Activated naive CD4-positive, alpha-beta T cell treated with anti-CD3 and anti-CD28 coated beads, Interleukin-2, amount 50 U/mL, for 24 hours (primary cell): Measurements from ENCODE around the gene CFAP45.
"Not testable (repeated sequence)": the region's sequence is repeated elsewhere in the genome, so short reads cannot be mapped to it uniquely, and the experiment has no call there.

ENCODE experiments used
- H3K27ac Mint-ChIP-seq: one replicate; pipeline ENCODE4 v1.8.0; 2021; ENCODE audit warnings: mild to moderate bottlenecking, mixed read lengths
- H3K27me3 Mint-ChIP-seq: one replicate; pipeline ENCODE4 v1.8.0; 2021; ENCODE audit warnings: mixed read lengths
- H3K36me3 Mint-ChIP-seq: one replicate; pipeline ENCODE4 v1.8.0; 2021; ENCODE audit warnings: mixed read lengths
- H3K4me1 Mint-ChIP-seq: one replicate; pipeline ENCODE4 v1.8.0; 2021; ENCODE audit warnings: mixed read lengths
- H3K4me3 Mint-ChIP-seq: one replicate; pipeline ENCODE4 v1.8.0; 2021; ENCODE audit warnings: mild to moderate bottlenecking, mixed read lengths
- H3K9me3 Mint-ChIP-seq: one replicate; pipeline ENCODE4 v1.8.0; 2021; ENCODE audit warnings: mixed read lengths

The CFAP45 gene

DNA sequence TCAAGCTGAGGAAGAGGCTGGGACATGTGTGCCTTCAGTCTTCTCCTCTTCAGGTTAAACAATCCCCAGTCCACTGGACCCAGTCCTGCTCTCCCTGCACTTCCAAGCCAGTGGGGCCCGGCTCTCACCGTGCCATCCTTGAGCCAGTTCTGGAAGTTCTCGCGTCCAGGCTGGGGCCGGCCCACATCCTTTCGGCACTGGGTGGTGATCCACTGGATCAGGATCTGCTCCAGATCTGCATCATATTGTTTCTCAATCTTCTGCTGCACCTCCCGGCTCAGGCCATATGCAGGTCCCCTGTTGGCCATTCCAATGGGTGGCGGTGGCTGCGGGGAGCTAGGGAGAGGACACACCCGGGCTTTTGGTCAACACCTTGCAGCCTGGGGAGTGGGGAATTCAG is 20.2 kb upstream of the CFAP45 start:
- peaks cover 11% of the 10 kb centered on the region for H3K36me3 Mint-ChIP-seq
- peak overlapping the region; percentile 23 for H3K27ac Mint-ChIP-seq
- peaks cover 69% of the 10 kb centered on the region for H3K4me1 Mint-ChIP-seq
- H3K4me3 Mint-ChIP-seq: no peak overlapping the region
- no peaks in the 10 kb centered on the region for H3K27me3 Mint-ChIP-seq
- no peaks in the 10 kb centered on the region for H3K9me3 Mint-ChIP-seq

DNA sequence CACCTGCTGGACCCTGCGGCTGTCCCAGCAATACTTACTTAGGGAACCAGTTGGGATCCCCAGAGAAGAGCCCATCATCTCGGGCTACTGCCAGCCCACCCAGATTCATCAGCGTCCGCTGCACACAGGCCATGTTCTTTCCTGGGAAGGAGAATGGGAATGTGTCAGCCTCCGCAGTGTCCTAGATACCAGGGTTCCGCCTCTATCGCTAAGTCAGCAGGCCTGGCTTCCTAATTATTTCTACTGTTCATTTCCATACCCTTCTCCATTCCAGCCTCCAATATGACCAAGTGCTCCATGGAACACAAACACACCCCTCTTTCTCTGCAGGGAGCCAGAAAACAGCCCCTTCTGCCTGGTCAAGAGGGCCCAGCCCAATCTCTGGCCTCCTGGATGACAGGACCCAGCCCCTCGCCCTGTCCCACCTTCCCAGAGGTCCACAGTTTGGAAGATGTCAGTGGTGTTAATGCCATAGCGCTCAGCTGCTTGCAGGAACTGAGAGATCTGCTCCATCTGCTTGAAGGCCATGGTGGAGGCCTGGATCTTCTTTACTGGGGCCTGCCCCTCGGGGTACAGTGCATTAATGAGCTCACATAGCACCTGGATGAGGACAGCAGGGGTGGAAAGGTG is 19.4 kb upstream of the CFAP45 start:
- peaks cover 13% of the 10 kb centered on the region for H3K36me3 Mint-ChIP-seq
- peak overlapping the region; percentile 23 for H3K27ac Mint-ChIP-seq
- H3K4me1 Mint-ChIP-seq: peaks cover 78% of the 10 kb centered on the region

DNA sequence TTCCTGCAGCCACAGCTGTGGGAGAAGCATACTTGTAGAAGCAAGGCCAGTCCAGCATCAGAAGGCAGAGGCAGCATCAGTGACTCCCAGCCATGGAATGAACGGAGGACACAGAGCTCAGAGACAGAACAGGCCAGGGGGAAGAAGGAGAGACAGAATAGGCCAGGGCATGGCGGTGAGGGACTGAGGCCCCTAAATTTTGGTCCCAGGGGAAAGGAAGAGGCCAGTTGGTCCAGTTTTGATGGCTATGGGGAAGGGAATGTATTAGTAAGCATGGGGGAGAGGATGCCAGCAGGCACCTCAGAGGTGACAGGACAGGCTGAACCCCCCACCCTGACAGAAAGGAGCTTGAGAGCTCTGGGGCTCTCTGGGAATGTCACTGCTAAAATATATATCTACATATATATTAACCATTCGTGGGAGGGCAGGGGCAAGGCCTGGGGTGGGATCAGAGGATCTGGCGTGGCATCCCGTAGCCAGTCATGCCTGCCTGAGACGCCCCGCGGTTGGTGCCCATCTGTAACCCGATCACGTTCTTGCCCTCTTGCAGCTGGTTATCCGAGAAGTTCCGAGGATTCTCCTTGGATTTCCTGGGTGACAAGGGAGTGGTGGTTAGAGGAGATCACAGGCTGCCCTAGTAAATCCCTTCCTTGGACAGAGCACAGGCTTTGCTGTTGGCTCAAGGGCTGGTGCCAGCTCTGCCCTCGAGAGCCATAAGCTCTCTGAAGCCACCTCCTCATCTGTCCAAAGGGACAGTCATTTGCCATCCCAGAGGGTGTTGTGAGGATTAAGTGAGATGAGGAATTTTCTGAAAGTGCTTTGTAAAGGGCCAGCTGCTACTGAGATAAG is 18.6 kb upstream of the CFAP45 start:
- H3K27me3 Mint-ChIP-seq: no peaks in the 10 kb centered on the region
- H3K36me3 Mint-ChIP-seq: peaks cover 13% of the 10 kb centered on the region
- no peak overlapping the region for H3K4me3 Mint-ChIP-seq
- H3K9me3 Mint-ChIP-seq: no peaks in the 10 kb centered on the region
- peak overlapping the region; percentile 83 for H3K27ac Mint-ChIP-seq
- H3K4me1 Mint-ChIP-seq: peaks cover 79% of the 10 kb centered on the region

More for the DNA sequence above, 19.4 kb upstream of the CFAP45 start:
- Mint-ChIP-seq H3K4me3 (peak overlapping the region; percentile 23), H3K9me3 (no peaks in the 10 kb centered on the region), H3K27me3 (no peaks in the 10 kb centered on the region)

DNA sequence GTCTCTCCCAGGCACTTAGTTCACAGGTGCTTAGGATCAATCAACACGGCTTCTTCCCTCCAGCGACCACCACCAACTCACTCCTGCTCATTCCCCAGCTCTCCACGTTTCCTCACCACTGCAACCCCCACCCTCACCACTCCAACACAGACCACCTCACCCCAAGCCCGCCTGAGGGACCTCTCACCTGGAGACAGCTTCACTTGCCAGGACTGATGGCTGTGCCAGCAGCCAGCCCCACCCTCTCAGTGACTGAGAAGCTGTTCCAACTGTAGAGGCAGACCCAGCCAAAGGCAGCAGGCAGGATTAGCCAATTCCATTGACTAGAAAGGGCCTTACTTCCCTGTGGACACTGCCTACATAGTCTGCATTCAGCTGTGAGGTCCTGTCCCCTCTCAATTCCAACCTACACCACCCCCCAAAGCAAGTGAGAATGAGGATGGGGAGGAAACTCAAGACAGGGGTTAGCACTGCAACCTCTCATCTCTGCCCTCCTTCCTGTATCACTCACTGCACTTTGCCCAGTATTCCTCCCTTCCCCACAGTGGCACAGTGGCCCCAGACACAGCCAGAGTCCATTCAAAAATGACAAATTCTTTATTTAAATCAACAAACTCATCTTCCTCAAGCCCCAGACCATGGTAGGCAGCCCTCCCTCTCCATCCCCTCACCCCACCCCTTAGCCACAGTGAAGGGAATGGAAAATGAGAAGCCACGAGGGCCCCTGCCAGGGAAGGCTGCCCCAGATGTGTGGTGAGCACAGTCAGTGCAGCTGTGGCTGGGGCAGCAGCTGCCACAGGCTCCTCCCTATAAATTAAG is 17.8 kb upstream of the CFAP45 start:
- Mint-ChIP-seq H3K36me3 (peaks cover 13% of the 10 kb centered on the region), H3K4me1 (peaks cover 79% of the 10 kb centered on the region), H3K27ac (peak overlapping the region; percentile 83), H3K9me3 (no peaks in the 10 kb centered on the region), H3K27me3 (no peaks in the 10 kb centered on the region), H3K4me3 (no peak overlapping the region)

DNA sequence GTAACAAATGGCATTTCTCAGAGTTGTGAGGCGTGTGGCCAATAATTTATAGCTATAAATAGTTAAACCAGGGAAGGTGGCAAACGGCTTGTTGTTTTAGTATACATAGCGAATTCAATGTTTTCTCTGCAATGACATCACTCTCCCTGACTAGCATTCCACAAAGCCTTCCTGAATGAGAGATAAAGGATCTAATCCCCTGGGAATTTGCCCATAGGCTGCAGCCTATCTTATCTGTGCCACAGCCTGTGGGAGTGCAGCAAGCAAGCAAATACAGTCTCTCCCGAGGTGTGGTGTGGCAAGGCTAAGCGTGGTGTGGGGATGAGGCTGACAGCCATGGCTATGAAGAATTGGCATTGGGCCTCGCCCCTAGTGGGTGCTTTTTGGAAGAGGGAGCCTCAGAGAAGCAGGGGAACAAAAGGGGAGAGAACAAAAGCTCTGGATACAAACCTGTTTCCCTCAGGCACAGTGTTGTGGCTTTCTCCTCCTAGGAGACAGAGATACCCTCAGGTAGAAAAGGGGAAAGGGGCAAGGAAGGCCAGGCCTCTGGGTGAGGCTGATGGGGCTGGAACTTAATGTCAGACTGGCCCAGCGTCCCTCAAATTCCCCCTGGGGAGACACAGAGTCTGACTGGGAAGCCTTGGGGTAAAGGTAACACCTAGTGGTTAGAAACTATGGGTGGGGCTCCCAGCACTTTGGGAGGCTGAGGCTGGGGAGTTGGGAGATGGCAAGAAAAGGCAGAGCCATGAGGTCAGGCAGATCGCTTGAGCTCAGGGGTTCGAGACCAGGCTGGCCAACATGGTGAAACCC is 16.5 kb upstream of the CFAP45 start:
- Mint-ChIP-seq H3K4me1 (peaks cover 79% of the 10 kb centered on the region), H3K27me3 (no peaks in the 10 kb centered on the region), H3K9me3 (no peaks in the 10 kb centered on the region), H3K4me3 (no peak overlapping the region), H3K36me3 (peaks cover 13% of the 10 kb centered on the region), H3K27ac (peak overlapping the region; percentile 8)

DNA sequence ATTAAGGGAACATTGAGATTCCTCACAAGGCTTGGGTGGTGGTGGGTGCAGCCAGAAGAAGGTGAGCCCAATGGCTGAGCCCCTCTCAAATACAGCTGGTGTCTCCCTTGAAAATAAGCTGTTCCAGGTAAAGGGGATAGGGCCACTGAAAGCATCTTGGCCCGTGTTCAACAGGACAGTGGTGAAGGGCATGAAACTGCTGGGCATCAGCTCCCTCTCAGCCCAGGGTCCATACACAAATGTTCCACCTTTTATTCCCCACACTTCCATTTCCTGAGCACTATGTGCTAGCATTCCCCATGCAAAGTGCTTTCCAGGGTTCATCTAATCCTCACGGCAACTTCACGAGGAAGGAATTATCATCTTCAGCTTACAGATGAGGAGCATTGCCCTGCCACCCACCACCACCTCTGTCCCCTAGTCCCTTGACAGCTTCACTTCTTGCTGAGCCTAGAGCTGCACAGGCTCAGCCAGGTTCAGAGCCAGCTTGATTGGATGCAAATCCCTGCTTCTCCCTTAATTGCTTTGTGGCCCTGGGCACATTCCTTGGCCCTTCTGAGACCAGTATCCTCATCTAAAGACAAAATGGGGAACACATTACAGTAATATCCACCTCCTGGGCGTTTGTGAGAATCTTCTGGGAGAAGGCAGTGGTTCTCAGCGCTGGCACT is 15.7 kb upstream of the CFAP45 start:
- peaks cover 9% of the 10 kb centered on the region for H3K36me3 Mint-ChIP-seq
- no peaks in the 10 kb centered on the region for H3K9me3 Mint-ChIP-seq
- H3K4me3 Mint-ChIP-seq: no peak overlapping the region
- H3K27me3 Mint-ChIP-seq: no peaks in the 10 kb centered on the region
- H3K4me1 Mint-ChIP-seq: peaks cover 79% of the 10 kb centered on the region
- H3K27ac Mint-ChIP-seq: peak overlapping the region; percentile 31

DNA sequence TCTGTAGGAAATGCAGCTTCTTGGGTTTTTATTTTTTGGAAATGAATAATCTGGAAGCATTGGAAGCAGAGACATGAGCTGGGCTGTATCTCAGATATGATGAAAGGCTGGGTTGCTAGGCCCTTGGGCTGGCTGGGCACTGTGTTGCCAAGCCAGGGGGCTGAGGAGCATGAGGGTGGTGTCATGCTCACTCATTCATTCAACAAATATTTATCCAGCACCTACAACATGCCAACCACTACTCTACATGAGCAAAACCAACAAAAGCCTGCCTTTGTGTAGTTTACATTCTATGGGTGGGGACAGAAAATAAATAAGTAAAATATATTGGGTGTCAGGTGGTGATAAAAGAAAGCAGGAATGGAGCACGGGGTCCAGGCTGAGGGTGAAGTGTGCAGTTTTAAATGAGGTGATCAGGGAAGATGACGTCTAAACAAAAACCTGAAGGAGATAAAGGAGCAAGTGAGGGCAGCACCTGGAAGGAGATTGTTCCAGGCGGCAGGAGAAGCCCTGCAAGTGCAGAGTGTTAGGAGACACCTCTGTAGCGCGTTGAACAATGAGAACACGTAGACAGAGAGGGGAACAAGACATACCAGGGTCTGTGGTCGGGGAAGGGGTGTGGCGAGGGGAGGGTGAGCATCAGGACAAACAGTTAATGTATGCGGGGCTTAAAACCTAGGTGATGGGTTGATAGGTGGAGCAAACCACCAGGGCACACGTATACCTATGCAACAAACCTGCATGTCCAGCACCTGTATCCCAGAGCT is 14.5 kb upstream of the CFAP45 start:
- Mint-ChIP-seq H3K27ac (no peak overlapping the region), H3K9me3 (no peaks in the 10 kb centered on the region), H3K36me3 (peaks cover 5% of the 10 kb centered on the region)

DNA sequence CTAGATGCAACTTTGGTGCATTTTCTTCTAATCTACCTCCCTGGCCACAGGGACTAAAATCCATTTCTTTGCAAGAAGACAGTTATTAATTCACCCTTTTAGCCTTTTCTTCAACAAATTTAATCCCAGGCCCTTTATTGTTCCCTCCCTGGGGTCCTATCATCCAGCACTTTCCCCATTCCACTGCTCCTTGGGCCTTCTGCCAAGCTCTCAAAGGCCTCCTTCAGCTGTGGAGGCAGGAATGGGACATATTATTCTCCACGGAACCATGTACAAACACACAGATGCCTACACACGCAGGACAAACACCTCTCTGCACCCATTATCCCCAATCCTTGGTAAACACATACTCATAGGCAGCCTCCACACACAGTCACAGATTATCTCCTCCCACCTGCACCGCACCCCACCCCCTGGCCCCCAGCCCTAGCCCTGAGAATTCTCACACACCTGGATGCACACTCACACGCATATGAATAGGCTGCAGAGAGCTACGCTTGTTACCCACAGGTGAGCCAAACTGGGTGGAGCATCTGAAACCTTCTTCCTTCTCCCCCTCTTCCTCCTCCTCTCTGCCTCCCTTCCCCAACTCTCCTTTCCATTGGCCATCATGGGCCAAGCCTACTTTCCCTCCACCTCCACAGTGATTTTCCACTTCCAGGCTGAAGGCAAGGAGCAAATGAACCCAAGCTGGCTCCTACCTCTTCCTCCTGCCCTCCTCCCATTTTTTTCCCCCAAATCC is 13.7 kb upstream of the CFAP45 start:
- H3K36me3 Mint-ChIP-seq: peaks cover 5% of the 10 kb centered on the region
- no peaks in the 10 kb centered on the region for H3K9me3 Mint-ChIP-seq
- peaks cover 82% of the 10 kb centered on the region for H3K4me1 Mint-ChIP-seq
- no peak overlapping the region for H3K27ac Mint-ChIP-seq
- no peak overlapping the region for H3K4me3 Mint-ChIP-seq
- no peaks in the 10 kb centered on the region for H3K27me3 Mint-ChIP-seq

More for the DNA sequence above, 14.5 kb upstream of the CFAP45 start:
- Mint-ChIP-seq H3K4me1 (peaks cover 77% of the 10 kb centered on the region), H3K4me3 (no peak overlapping the region), H3K27me3 (no peaks in the 10 kb centered on the region)

DNA sequence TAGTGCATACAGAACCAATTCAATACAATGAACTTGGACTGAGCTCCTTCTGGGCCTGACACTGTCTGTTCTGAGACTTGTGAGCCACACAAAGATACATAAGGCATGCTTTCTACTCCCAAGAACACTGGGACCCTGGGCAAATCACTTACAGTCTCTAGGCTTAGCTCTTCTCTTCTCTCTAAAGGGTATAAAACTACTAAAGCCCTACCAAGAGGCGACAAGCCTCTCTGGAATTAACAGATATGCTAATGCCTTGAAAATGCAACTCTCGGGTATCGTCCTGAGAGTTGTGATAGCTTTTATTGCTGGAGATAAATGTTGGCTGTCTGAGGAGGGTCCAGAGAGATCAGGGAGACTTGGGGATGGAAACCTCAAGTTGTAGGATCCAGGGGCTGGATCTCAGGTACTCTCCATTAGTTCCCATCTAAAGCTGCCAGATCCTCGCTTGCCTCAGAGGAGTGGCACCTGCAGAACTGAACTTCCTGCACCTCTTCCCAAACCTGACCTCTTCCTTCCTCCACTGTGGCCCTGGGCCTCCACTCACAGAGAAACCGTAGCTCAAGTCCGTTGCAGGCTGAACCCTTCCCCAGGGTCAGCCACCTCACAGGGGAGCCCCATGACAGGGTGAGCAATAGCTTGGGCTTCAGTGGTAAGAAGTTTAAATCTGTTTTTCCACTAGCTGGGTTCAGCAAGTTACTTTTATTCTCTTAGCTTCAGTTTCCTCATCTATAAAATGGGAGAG is 11.5 kb upstream of the CFAP45 start:
- H3K36me3 Mint-ChIP-seq: peaks cover 3% of the 10 kb centered on the region
- H3K4me1 Mint-ChIP-seq: peaks cover 85% of the 10 kb centered on the region
- peak overlapping the region; percentile 47 for H3K4me3 Mint-ChIP-seq

DNA sequence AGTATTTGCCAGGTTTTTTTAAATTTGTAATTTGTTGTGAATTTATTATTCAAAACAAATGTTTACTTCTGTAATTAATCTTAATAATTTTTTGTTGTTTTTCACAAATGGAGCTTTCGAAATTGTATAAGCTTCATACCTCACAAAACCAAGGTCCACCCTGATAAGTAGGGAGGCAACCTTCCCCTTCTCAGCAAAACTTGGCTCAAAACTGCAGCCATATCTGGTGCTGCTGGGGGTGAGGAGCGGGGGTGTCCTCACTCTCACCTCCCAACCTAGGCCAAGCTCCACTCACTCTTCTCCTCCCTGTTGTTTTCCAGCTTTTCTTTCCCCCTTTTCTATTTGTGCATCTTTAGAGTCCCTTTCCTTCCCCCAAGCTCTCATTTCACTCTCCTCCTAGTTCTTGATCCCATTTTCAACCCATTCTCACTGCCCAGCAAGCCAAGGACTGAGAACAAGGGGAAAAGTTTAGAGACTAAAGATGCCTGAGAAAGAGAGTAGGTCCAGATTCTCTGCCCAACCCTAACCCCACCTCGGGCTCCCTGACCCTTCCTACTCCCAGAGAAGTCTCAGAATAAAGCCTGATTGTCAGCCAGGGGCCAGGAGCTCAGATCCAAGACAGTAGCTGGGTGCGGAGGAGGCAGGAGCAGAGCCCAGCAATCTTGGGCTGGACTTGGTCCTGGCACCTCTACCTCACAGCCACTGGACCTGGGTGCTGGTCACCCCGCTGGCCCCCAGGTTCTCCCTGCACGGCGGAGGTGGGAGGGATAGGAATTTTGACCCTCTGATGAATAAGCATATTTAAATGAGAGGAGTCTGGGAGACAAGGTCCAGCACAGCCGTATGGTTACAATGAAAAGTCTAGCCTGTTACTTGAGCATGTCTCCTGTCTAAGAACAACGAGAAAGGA is 8.3 kb upstream of the CFAP45 start:
- Mint-ChIP-seq H3K4me1 (peaks cover 59% of the 10 kb centered on the region), H3K27me3 (no peaks in the 10 kb centered on the region), H3K36me3 (no peaks in the 10 kb centered on the region), H3K27ac (no peak overlapping the region), H3K4me3 (no peak overlapping the region), H3K9me3 (no peaks in the 10 kb centered on the region)

More for the DNA sequence above, 11.5 kb upstream of the CFAP45 start:
- peak overlapping the region; percentile 94 for H3K27ac Mint-ChIP-seq
- H3K27me3 Mint-ChIP-seq: no peaks in the 10 kb centered on the region
- no peaks in the 10 kb centered on the region for H3K9me3 Mint-ChIP-seq

DNA sequence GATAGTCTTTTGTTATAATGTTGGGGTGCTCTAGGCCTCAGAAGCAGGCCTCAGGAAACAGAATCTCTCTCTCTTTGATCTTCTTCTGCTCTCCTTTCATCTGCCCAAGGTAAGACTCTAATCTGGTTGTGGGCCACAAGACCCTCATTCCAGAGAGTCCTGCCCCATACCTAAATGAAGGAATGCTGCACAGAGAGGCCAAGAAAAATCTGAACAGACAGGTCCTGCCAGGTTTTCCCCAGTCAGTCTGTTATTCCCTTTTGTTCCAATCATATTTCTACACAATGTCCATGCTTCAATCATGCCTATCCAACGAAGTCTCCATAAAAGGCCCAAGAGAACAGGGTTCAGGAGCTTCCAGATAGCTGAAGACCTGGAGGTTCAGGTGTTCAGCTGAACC is 7.0 kb upstream of the CFAP45 start:
- Mint-ChIP-seq H3K27me3 (no peaks in the 10 kb centered on the region), H3K4me3 (no peak overlapping the region), H3K4me1 (peaks cover 46% of the 10 kb centered on the region), H3K9me3 (no peaks in the 10 kb centered on the region), H3K36me3 (no peaks in the 10 kb centered on the region), H3K27ac (no peak overlapping the region)

DNA sequence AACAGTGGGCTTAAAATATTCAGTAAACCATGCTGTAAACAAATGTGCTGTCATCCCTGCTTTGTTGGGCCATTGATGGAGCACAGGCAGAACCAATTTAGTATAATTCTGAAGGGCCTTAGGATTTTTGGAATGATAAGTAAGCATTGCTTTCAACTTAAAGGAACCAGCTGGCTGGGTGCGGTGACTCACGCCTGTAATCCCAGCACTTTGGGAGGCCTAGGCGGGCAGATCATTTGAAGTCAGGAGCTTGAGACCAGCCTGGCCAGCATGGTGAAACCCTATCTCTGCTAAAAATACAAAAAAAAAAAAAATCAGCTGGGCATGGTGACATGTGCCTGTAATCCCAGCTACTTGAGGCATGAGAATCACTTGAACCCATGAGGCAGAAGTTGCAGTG is 4.1 kb upstream of the CFAP45 start:
- H3K9me3 Mint-ChIP-seq, H3K36me3 Mint-ChIP-seq, H3K27me3 Mint-ChIP-seq, H3K4me3 Mint-ChIP-seq, H3K27ac Mint-ChIP-seq: not testable (repeated sequence)
- peaks cover 18% of the 10 kb centered on the region for H3K4me1 Mint-ChIP-seq
